HG03159 (cell line): ENCODE results near the gene MTG1.
"Not testable (repeated sequence)": the region's sequence is repeated elsewhere in the genome, so short reads cannot be mapped to it uniquely, and the experiment has no call there.

Experiments
- ATAC-seq: cut with Tn5 transposase; IDR thresholded peaks from one replicate; pipeline ENCODE4 v1.9.1; 2021; ENCODE audit warnings: mild to moderate bottlenecking, moderate library complexity; ENCODE audit not compliant: unreplicated experiment

The MTG1 gene

DNA sequence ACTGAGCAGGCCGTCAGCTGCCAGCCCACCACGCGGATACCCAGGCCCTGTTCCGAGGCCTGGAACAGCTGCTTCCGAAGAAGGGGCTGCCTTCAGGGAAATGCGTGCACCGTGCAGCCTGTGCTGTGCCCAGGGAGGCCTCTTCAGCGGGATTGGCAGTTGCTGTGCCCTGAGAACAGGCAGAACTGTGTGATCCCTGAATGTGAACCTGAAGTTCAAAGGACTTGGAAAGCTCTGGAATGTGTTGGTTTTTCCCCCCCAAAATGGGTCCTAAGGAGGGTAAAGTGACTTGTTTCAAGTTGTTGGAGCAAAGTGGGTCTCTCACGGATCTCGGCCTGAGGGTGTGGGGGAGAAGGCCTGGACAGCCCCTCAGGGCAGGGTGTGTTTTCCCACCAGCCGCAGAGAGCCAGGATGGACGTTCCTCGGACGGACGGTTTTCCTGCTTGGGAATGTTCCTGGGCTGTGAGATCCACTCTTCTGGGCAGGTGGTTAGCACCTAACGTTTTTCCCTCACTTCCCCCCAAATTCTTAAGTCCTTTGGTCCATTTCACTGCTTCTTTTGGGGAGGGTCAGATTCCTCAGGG, 28.4 kb downstream of the MTG1 start:
- ATAC-seq = no peak

DNA sequence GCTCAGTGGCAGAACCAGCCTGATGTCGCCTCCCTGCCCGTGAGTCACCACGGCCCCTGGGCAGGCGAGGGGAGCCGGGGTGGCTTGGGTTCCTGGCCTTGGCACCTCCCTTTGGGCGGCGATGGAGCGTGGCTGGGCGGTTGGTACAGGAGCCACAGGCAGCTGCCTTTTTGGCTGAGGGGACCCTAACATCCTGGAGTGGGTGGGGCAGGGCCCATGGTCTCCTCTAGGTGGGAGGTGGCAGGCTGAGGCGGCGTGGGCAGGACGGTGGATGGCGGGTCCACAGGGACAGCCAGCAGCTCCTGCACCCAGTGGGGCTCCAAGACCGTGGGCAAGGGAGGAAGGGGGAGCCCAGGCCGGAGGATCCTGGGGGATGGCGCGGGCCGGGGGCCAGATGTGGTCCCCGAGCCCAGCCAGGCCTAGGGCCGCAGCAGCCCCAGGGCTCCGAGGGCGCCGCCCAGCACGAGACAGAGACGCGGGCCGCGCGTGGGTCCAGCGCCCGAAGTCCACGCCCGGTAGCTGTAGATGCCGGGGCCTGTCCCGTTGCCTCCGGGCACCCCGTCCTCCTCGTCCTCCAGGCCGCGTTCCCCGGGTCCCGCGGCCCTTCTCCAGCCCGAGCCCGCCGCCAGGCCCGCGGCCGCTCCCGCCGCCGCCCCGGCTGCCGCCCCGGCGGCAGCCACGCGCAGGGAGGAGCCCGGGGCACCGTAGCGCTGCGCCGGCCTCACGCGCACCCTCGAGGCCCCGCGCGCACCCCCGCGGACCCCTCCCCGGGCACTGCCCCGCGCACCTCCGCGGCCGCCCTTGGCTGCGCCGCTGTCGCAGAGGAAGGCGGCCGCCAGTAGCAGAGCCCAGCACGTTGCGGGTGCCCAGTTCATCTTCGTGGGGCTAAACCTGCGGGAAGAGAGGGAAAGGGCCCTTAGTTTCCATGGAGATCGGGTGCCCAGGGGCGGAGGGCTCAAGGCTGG, 29.1 kb downstream of the MTG1 start:
- ATAC-seq = no peak

DNA sequence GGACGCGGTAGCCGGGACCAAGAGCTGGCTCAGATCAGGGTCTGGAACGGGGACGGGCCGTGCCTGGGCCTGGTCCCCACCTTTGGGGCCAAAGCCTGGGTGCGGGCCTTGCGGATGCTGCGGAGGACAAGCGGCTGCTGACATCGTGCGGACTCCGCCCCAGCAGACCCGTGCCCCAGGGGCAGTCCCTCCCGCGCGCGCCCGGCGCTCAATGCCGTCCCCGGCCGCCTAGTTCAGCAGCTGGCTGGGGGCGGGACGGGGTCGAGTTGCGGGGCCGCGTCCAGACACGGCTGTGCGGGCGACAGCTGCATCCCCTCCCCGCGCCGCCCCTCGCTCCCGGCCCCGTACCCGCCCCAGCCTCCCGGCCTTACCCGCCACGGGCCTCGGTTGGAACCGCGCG, 30.1 kb downstream of the MTG1 start:
- not testable (repeated sequence) for ATAC-seq

DNA sequence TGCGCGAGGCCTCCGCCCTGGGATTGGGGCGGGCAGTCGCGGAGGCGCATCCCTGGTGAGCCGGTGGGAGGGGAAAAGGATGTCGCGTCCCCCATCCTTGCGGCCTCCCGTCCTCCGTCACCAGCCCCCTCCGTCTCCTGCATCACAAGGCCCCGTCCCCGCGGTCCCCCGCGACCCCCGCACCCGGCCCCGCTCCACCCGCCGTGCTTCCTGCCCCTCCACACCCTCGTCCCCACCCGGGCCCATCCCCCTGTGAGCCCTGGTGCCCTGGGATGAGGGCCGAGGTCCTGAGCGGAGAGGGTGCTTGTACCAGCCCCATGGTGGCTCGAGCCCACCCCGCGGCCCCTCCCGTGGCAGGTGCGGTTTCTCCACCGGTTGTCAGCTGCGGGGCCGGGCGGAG, 30.6 kb downstream of the MTG1 start, which contains the start of gene SPRN:
Gene SPRN, minus strand, starts transcription at position 25 of the 400 bp plus-strand sequence. CDS start 944 bp downstream, outside the sequence.
- not testable (repeated sequence) for ATAC-seq

DNA sequence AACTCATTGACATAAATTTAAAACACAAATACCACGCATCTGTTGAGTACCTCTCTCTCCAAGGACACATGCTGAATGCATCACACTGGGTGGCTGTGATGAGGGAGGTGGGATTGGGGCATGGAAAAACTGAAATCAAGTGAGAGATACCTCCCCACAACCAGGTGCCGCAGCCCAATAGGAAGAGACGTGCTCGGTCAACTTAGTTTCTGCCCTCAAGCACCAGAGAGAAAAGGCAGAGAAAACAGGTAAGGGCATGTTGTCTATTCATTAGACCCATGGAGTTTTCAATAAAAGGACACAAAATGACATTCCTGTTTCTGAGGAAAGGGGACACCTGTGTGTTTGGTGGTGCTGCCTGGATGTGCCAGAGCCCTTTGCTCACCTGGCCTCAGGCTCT, 35.6 kb downstream of the MTG1 start:
- ATAC-seq = not testable (repeated sequence)

DNA sequence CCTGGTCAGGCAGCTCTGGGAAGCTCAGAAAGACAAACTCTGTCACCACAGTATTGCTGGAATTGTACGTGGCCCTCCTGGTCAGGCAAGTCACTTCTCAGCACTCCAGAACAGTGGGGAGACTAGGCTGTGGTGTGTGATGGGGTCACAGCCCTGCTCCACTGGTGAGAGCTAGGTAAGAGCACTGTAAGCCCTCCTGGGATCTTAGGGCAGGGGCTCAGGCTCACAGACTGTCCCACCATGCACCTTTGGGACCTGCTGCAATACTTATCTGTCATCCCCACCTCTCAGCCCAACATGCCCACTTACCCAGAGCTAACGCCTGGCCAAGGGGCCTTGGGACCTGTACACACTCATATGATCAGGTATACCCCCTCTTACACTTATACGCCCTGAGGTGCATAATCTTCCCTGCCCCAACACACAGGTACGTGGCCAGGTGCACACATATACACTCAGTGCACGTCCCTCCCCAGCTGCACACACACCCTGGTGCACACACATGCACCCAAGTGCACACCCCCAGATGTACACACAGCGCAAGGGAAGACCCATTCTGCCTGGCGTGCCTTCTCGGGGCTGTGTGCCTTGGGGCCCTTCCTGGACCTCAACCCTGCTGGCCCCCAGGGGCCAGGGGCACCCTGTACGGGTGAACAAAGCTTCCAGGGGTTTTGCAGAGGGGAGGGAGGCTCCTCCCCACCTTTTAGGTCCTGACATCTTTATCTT, 38.1 kb downstream of the MTG1 start:
- ATAC-seq = not testable (repeated sequence)

DNA sequence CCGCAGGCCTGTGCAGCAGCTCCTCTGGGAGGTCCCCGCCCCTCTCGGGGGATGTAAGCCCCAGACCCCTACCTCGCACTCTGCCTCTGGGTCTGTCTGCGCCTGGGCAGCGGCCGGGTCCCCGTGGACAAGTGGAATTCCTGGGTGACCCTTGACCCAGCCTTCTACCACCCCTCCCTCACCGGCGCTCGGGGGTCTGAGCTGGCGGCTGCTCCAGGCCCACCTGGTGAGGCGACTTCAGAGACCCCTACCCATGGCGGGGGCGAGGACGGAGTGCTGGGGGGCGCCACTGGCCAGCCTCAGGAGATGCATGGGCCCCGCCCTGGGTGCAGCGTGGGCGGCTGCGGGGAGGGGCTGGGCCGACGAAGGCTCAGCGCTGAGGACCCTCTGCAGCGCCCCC, 38.8 kb downstream of the MTG1 start:
- ATAC-seq = not testable (repeated sequence)

DNA sequence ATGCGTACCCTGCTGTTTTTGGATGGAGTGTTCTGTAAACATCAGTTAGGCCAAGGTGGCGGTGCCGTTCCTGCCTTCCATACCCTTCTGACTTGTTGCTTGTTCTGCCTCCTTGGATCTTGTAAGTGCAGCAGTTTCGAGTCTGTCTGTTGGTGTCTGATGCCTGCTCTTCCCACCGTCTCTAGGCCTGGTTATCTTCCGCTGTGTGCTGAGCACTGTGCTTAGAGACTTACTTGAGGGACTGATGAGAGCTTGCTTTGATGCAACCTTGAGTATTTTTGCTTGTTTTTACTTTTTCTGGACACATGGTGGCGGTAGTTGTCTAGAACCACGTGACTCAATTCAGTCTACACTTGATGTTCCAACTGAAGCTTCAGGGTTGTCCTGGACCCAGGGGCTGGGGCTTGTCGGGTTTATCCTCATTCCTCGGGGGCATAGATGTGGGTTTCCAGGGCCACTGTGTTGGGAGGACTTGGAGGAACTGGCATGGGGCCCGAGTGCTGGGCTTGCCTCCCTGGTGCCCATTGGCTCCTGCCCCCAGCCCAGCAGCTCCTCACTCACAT, 44.8 kb downstream of the MTG1 start:
- ATAC-seq = no peak

DNA sequence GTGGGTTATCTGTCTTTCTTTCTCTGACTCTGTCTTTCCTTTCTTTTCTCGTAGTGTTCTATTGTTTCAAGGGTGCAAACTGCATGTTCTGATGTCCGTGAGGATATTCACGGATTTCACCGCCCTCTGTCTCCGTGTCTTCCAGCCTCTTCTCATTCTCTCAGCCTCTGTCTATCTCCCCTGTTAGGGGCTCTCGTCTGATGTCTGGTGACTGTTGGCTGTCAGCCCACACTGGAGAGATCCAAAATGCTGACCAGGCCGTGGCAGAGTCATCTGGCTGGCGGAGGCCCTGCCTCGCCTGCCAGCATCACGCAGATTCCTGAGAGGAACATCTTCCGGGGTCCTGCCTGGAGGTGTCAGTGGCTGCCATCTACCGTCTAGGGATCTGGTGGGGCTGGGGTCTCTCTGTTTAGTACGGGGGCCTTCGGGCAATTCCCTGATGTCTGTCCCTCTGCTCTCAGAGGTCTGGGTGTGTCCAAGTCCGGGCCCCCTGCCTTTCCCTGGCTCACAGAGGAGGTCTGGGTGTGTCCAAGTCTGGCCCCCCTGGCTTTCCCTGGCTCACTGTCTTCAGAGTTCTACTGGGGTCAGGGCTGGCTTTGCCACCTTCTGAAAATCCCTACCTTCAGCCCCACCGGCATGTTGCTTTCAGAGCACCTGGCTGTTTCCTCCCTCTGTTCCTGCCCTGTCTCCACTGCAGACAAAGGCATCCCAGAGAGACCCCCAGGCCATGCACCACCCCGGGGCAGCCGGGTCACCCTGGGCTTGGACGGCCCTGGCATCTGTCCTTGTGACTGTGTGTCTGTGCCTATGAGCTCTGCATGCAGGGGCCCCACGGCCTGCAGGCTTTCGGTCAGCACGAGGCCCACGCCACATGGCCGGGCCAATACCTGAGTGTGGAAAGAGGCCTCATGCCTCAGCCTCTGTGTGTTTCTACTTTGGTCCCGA, 45.8 kb downstream of the MTG1 start:
- ATAC-seq = no peak

DNA sequence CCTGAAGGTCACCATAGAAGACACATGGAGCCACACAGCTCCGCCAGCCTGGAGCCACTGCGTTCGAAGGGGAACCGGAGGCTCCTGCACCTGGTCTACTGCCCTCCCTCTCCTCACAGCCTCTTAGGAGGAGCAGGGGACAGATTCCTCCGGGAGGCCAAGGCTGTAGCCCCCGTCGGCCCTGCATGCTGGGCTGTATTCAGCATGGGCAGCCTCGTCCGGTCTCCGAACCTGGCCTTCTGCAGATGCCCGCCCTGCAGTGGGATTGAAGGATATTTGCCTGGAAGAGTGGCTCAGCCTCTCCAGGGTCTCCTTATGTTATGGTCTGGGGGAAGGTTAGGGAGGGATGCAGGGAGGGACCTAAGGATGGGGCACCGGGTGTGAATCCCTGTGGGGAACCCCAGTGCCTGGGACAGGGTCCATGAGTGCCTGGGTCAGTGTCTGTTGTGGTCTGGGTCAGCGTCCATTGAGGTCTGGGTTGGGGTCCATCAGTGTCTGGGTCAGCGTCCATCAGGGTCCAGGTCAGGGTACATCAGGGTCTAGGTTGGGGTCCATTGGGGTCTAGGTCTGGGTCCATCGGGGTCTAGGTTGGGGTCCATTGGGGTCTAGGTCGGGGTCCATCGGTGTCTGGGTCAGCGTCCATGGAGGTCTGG, 46.8 kb downstream of the MTG1 start:
- no peak for ATAC-seq

DNA sequence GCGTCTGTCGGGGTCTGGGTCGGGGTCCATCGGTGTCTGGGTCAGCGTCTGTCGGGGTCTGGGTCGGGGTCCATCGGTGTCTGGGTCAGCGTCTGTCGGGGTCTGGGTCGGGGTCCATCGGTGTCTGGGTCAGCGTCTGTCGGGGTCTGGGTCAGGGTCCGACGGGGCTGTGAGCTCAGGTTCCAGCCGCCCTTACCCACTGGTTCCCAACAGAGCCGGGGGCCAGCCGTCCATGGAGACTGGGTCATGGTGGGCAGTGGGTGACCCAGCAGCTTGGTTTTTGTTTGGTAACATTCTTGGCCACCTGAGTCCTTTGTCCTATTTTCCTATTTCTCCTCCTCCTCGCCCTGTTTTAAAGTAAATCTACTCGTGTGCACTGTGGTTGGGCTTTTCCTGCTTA, 47.4 kb downstream of the MTG1 start:
- not testable (repeated sequence) for ATAC-seq

DNA sequence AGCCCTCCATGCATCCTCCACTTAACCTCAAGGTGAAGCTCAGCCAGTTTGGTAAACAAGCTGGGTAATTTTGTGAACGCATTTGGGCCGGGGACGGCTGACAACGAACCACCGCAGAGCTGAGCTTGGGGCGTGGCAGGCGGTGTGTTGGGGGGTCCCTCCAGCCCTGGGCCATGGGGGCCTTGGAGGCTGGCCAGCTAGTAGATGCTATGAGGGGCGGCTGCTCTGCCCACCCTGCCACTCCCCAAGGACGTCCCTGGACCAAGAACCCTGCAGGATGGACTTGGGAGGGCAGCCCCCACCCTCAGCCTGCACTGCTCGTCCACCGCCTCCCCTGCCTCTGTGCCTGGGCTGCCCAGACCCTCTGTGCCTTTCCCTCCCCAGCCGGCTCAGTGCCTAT, 47.8 kb downstream of the MTG1 start:
- no peak for ATAC-seq

DNA sequence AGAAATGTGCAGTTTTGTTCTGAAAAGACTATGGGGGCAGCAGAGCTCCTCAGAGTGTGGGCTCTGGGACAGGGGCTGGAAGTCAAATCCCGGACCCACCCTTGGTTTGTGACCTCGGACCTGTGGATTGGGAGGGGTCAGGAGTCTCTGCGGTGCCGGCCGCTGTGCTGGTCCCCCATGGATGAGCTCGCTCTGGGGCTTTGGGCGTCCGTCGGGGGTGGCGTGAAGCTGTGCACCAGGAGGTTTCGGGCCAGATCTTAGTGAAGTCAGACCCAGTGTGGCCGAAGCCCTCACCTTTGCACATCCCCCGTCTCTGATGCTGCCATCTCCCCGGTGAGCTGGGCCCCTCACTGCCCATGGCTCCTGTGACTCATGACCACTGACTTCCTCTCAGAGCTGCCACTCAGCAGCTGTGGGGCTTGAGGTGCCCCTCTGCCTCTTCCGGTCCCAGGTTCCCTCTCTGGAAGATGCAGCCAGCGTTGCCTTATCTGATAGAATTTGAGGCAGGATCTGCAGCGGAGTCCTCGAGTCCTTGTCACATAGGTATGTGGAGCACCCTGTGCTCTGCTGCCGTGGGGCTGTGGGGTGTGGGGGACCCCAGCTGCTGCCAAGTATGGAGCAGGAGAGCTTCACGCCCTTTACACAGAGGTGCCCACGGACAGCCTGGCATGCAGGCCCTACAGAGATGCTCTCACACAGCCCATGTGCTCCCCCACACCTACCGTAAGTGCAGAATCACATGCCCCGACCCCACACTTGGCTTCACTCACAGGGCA, 48.4 kb downstream of the MTG1 start:
- no peak for ATAC-seq

DNA sequence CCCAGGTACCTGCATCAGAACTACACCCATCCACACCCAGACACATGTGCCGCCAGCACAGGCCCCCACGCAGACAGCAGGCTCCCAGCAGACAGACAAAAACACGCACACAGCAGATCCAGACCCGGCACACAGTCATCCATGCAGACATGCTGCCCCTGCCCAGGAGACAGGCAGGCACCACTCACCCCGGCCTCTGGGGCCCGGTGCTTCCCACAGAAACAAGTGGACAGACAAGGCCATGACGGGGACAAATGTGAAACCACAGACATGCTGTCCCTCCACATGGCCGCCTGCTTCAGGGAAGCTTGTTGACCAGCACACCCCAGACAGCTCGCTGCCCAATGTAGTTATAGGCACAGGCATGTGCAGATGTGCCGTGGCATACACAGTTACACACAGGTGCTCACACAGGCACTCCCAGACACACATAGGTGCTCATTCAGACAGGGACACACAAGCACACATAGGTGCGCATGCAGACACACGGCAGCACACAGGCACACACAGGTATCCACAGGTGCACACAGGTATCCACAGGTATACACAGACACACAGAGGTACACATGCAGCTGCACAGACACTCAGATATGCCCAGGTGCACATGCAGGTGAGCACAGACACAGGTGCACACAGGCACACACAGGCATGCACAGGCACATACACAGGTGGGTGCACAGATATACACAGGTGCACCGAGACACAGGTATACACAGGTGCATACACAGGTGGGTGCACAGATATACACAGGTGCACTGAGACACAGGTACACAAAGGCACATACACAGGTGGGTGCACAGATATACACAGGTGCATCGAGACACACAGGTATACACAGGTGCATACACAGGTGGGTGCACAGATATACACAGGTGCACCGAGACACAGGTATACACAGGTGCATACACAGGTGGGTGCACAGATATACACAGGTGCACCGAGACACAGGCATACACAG, 49.3 kb downstream of the MTG1 start:
- ATAC-seq = no peak

DNA sequence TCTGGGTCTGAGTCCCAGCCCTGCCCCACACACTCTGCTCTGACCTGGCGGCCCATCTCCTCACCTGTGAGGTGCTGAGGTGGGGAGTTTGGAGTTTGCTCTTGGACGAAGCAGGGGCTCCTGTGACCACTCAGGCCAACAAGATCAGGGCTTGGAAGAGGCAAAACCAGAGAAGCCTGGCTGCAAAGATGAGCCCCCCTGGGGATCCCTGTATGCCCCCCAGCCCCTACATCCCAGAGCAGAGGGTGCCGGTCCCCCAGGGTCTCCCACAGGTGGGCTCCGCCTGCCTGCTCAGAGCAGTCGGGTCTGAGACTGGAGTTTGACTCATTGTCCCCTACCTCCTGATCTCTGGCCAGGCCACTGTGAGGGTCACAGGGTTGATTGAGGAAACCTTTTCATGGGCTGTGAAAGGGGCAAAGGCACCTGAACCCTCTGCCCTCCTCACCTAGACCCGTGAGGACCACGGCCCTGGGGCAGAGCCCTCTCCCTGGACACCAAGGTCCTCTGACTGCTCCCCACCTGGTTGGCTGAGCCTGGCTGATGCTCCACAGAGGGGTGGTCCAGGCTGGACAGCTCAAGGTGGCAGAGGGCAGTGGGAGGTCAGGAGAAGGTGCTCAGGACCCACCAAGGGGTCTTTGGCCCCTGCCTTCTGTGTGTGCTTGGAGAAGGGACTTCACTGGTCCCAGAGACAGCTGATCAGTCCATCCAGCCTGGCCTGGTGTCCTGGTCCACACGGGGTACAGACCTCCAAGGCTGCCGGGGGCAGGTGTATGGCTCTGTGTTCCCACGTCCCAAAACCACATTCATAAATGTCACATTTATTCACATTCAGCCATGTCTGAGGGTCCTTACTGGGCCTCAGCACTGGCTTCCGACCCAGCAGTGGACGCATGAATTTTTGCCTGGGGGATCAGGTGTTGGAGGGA, 50.6 kb downstream of the MTG1 start:
- no peak for ATAC-seq

DNA sequence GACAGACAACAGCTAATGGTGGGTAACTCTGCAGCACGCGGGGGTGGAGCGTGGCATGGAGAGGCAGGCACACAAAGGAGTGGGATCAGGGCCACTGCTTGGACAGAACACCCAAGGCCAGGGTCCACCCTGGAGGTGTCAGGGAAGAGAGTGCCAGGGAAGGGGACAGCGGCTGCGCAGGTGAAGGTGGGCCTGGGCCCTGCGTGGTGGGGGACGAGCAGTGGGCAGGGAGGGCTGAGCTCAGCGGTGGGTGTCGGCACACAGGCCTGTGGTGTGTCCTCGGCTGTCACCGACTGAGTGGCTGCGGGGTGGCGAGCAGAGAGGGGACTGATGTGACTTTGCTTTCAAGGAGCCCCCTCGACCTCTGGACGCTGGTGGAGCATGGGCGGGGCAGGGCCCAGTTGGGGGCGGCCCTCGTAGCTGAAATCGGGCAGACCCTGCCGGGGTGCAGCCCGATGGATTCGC, 51.3 kb downstream of the MTG1 start:
- no peak for ATAC-seq
